Peyer's patch (tissue), 4 donors: Measurements from ENCODE around the gene RUFY4. TPM values are rescaled to one million over a fixed set of nuclear protein-coding genes. Genes with fewer than 3 reads are reported as not detected.

Experiments
- DNase-seq, 3 donors: peaks; one replicate each; pipeline ENCODE4 v3.0.0-alpha.2; 2017 to 2019
- H3K27ac ChIP-seq, 4 donors: fragments of 200-600 bp; sonication (generic); one replicate each; pipeline ENCODE4 v1.5.1; 2016 to 2019
- H3K27me3 ChIP-seq, 2 donors: fragments of 200-600 bp; sonication (generic); one replicate each; pipeline ENCODE4 v1.5.1; 2019
- H3K36me3 ChIP-seq, 3 donors: fragments of 200-600 bp; sonication (generic); one replicate each; pipeline ENCODE4 v1.5.1; 2016 to 2019
- H3K4me1 ChIP-seq, 4 donors: fragments of 200-600 bp; sonication (generic); one replicate each; pipeline ENCODE4 v1.5.1; 2016 to 2019
- H3K4me3 ChIP-seq, 4 donors: fragments of 200-600 bp; sonication (generic); 1 replicate in 3 of 4; 2 replicates in 1 of 4; pipeline ENCODE4 v1.5.1; 2016 to 2019; ENCODE audit warnings: mild to moderate bottlenecking in 1 of 4
- H3K9me3 ChIP-seq, 4 donors: fragments of 200-600 bp; sonication (generic); one replicate each; pipeline ENCODE4 v1.5.1; 2016 to 2019; ENCODE audit warnings: mild to moderate bottlenecking in 1 of 4
- CTCF ChIP-seq, 6 experiments: fragments of 450-650 bp in 4 of 6; fragments of 200-600 bp in 2 of 6; sonication (generic) in 1 of 6; IDR thresholded peaks; one replicate each; pipeline ENCODE4 v1.5.1; 2017 to 2019; ENCODE audit warnings: antibody characterized with exemption in 6 of 6, mild to moderate bottlenecking in 3 of 6, moderate library complexity in 1 of 6
- POLR2A ChIP-seq, 2 donors: fragments of 450-650 bp; IDR thresholded peaks; one replicate each; pipeline ENCODE4 v1.5.1; 2017; ENCODE audit warnings: antibody characterized with exemption in 2 of 2, mild to moderate bottlenecking in 2 of 2, moderate library complexity in 2 of 2
- total RNA-seq, 4 donors: library from RNA; depleted of rRNA; stranded (reverse); fragments of >200 nt; gene quantifications; one replicate each; pipeline ENCODE4 v1.1.0, GENCODE V29; 2016

Gene RUFY4
- total RNA-seq, 4 donors from 2014 or later = 0.27 to 5.0 TPM; not detected in 2

DNA sequence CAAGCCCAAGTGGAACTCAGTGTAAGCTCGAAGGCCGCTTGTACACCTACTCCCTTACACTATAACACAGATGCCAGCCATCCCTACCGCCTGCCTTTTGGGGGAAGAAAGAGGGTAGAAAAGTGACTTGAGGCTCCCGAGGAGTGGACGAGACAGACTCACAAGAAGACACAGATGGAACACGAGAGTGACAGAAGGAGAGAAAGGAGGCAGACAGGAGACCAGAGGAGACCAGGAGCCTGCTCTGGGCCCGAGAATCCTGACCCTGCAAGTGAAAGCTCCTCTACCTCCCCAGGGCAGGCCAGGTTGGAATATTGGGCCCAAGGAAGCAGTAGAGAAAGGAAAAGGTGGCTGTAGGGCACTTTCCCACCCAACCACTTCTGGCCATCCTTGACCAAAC, 42.8 kb upstream of the RUFY4 start:
- H3K4me1 ChIP-seq = no peaks in the 10 kb centered on the region
- TF ChIP-seq CTCF (IDR thresholded peaks at IDR 0.05) (no peak), POLR2A (IDR thresholded peaks at IDR 0.05) (no peak)
- H3K27ac ChIP-seq = no peak overlapping the region
- H3K9me3 ChIP-seq = no peaks in the 10 kb centered on the region
- no peak overlapping the region for H3K4me3 ChIP-seq
- H3K36me3 ChIP-seq = no peaks in the 10 kb centered on the region
- no peaks in the 10 kb centered on the region for H3K27me3 ChIP-seq
- DNase-seq = peak in 2 of 3 donors; percentile 26 to 32

DNA sequence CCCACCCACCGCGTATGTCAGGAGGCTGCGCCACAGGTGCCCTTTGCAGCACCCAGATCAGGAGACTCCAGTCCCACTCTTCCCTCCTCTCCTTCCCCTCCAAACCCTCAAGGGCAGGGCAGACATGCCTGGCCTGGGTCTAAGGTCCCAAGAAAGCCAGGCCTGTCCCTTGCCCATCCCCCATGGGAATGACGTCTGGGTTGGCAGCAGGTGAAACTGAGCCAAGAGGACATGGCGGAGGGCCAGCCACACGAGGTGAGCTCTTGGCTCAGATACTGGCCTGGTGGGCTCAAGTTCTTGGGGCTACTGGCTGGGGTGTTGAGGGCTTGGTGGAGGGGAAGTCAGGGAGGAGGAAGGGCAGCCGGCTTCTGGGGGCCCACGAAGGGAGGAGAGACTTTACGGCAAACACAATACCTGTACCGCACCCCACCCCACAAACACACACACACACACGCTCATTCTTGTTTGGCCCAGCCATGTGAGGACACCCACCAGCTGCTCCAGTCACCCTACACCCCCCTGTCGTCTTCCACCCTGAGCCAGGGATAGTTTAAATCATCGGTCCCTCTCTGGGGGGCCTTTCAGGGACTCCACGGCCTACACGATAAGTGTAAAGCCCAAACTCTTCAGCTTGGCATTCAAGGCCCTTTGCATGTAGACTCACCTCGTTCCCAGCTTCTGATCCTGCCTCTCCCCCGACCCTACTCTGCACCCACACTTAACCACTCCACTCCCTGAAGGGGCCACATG, 42.2 kb upstream of the RUFY4 start:
- Histone ChIP-seq H3K4me1 (no peaks in the 10 kb centered on the region), H3K9me3 (no peaks in the 10 kb centered on the region), H3K27ac (no peak overlapping the region), H3K36me3 (no peaks in the 10 kb centered on the region), H3K27me3 (no peaks in the 10 kb centered on the region), H3K4me3 (no peak overlapping the region)
- DNase-seq = peak in 2 of 3 donors; percentile 32 to 37
- TF ChIP-seq CTCF (IDR thresholded peaks at IDR 0.05) (no peak), POLR2A (IDR thresholded peaks at IDR 0.05) (no peak)

GRCh38 chr2:218027426-218028188, 41.4 kb upstream of the RUFY4 start:
- DNase-seq = peak in 1 of 3 donors; percentile 36
- no peak for TF ChIP-seq POLR2A (IDR thresholded peaks at IDR 0.05)
- TF ChIP-seq CTCF (IDR thresholded peaks at IDR 0.05) = no peak

DNA sequence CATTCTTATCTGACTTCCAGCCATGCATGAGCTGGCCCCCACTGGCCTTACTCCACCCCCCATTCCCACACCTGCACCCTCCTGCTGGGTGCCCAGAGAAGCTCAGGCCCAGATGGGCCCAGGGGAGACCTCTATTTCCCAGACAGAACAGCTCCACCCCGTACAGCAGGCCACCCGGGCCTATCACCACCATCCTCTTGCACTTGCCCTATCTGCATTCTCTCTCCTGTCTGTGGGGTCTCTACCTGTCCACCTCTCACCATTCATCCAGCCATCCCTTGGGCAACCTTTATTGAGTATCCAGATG, 40.9 kb upstream of the RUFY4 start:
- no peak overlapping the region for H3K27ac ChIP-seq
- H3K4me1 ChIP-seq = no peaks in the 10 kb centered on the region
- DNase-seq = peak in 2 of 3 donors; percentile 14 to 23
- H3K36me3 ChIP-seq = no peaks in the 10 kb centered on the region
- TF ChIP-seq POLR2A (IDR thresholded peaks at IDR 0.05) = no peak
- TF ChIP-seq CTCF (IDR thresholded peaks at IDR 0.05) = no peak
- no peaks in the 10 kb centered on the region for H3K9me3 ChIP-seq
- no peak overlapping the region for H3K4me3 ChIP-seq
- no peaks in the 10 kb centered on the region for H3K27me3 ChIP-seq

More at GRCh38 chr2:218027426-218028188, 41.4 kb upstream of the RUFY4 start:
- Histone ChIP-seq H3K4me1 (no peaks in the 10 kb centered on the region), H3K27ac (no peak overlapping the region), H3K36me3 (no peaks in the 10 kb centered on the region), H3K4me3 (no peak overlapping the region), H3K9me3 (no peaks in the 10 kb centered on the region), H3K27me3 (no peaks in the 10 kb centered on the region)

- Histone ChIP-seq H3K4me3 (no peak overlapping the region), H3K9me3 (no peaks in the 10 kb centered on the region), H3K27ac (no peak overlapping the region), H3K4me1 (no peaks in the 10 kb centered on the region), H3K27me3 (no peaks in the 10 kb centered on the region), H3K36me3 (no peaks in the 10 kb centered on the region)
- no peak for TF ChIP-seq POLR2A (IDR thresholded peaks at IDR 0.05)
- TF ChIP-seq CTCF (IDR thresholded peaks at IDR 0.05) = no peak
- DNase-seq = peak in 2 of 3 donors; percentile 32 to 33
Measured at GRCh38 chr2:218028562-218029348, 40.3 kb upstream of the RUFY4 start.
